Astrocyte (in vitro differentiated cells and primary cell): ENCODE data around the gene DENND4C. TPM values are rescaled to one million over a fixed set of nuclear protein-coding genes. Genes with fewer than 3 reads are reported as not detected.

Source experiments
- DNase-seq: peaks from one replicate; pipeline ENCODE4 v3.0.0-alpha.2; 2010; ENCODE audit warnings: low read depth
- FAIRE-seq: peaks from 2 replicates; lab custom pipeline; 2011; peaks lifted over from hg19 to GRCh38; lab: Jason Lieb, UNC
- H2AFZ ChIP-seq: 2 replicates; pipeline ENCODE4 v1.6.0; 2012; ENCODE audit warnings: low read depth, low read length, inconsistent platforms
- H3K27ac ChIP-seq: 2 replicates; pipeline ENCODE4 v1.5.1; 2011; ENCODE audit warnings: low read depth, low read length, inconsistent platforms
- H3K27me3 ChIP-seq: 2 replicates; pipeline ENCODE4 v1.6.0; 2011; ENCODE audit warnings: low read length, inconsistent platforms; ENCODE audit not compliant: insufficient read depth
- H3K36me3 ChIP-seq: 2 replicates; pipeline ENCODE4 v1.5.1; 2011; ENCODE audit warnings: low read length, inconsistent platforms; ENCODE audit not compliant: insufficient read depth
- H3K4me1 ChIP-seq: 2 replicates; pipeline ENCODE4 v1.5.1; 2011; ENCODE audit warnings: low read length, inconsistent platforms; ENCODE audit not compliant: insufficient read depth
- H3K4me2 ChIP-seq: 2 replicates; pipeline ENCODE4 v1.6.0; 2012; ENCODE audit warnings: low read length, inconsistent platforms
- H3K4me3 ChIP-seq: 2 replicates; pipeline ENCODE4 v1.5.1; 2011; ENCODE audit warnings: low read depth, mild to moderate bottlenecking, low read length, inconsistent platforms; ENCODE audit not compliant: insufficient read depth
- H3K79me2 ChIP-seq: 2 replicates; pipeline ENCODE4 v1.6.0; 2012; ENCODE audit warnings: mild to moderate bottlenecking, low read length, inconsistent platforms; ENCODE audit not compliant: insufficient read depth
- H3K9ac ChIP-seq: 2 replicates; pipeline ENCODE4 v1.6.0; 2012; ENCODE audit warnings: mild to moderate bottlenecking, low read length, inconsistent platforms
- H3K9me3 ChIP-seq: 2 replicates; pipeline ENCODE4 v1.5.1; 2012; ENCODE audit warnings: low read depth, mild to moderate bottlenecking, low read length, inconsistent platforms; ENCODE audit not compliant: insufficient read depth
- H4K20me1 ChIP-seq: 2 replicates; pipeline ENCODE4 v1.6.0; 2012; ENCODE audit warnings: low read length, inconsistent platforms; ENCODE audit not compliant: insufficient read depth
- H3K27ac Mint-ChIP-seq: one replicate; pipeline ENCODE4 v1.8.0; 2021; ENCODE audit warnings: mild to moderate bottlenecking, mixed read lengths; ENCODE audit not compliant: unreplicated experiment
- H3K27me3 Mint-ChIP-seq: one replicate; pipeline ENCODE4 v1.8.0; 2021; ENCODE audit warnings: low read depth, mixed read lengths; ENCODE audit not compliant: unreplicated experiment
- H3K36me3 Mint-ChIP-seq: one replicate; pipeline ENCODE4 v1.8.0; 2021; ENCODE audit warnings: low read depth, mixed read lengths; ENCODE audit not compliant: unreplicated experiment
- H3K4me1 Mint-ChIP-seq: one replicate; pipeline ENCODE4 v1.8.0; 2021; ENCODE audit warnings: low read depth, mixed read lengths; ENCODE audit not compliant: unreplicated experiment
- H3K4me3 Mint-ChIP-seq: one replicate; pipeline ENCODE4 v1.8.0; 2021; ENCODE audit warnings: mild to moderate bottlenecking, moderate library complexity, mixed read lengths; ENCODE audit not compliant: unreplicated experiment
- H3K9me3 Mint-ChIP-seq: one replicate; pipeline ENCODE4 v1.8.0; 2021; ENCODE audit warnings: mild to moderate bottlenecking, mixed read lengths; ENCODE audit not compliant: unreplicated experiment
- CTCF ChIP-seq: IDR thresholded peaks from 2 replicates; pipeline ENCODE4 v1.5.1; 2011; ENCODE audit warnings: low read depth, mild to moderate bottlenecking, inconsistent platforms, low read length, moderate library complexity; ENCODE audit not compliant: insufficient read depth
- EZH2 ChIP-seq: IDR thresholded peaks from 2 replicates; pipeline ENCODE4 v1.6.1; 2012; ENCODE audit warnings: mild to moderate bottlenecking, low read length, inconsistent platforms; ENCODE audit not compliant: insufficient read depth
- total RNA-seq: library from RNA; stranded (reverse); gene quantifications from 2 replicates; pipeline ENCODE4 v1.2.1, GENCODE V29; 2021

The DENND4C gene
- total RNA-seq, 1 donor from 2014 or later: 19.6 TPM

GRCh38 chr9:19342947-19343346 lies 112.5 kb downstream of the DENND4C start:
- TF ChIP-seq EZH2 (no peak), CTCF (no peak)
- Histone ChIP-seq H4K20me1 (no peaks in the 10 kb centered on the region), H3K27ac (no peak overlapping the region), H3K27me3 (no peaks in the 10 kb centered on the region), H3K79me2 (no peaks in the 10 kb centered on the region), H3K36me3 (peaks cover 18% of the 10 kb centered on the region), H3K9me3 (no peaks in the 10 kb centered on the region), H3K4me3 (no peak overlapping the region), H3K4me1 (no peaks in the 10 kb centered on the region), H3K4me2 (no peak overlapping the region), H3K9ac (no peak overlapping the region), H2AFZ (no peak overlapping the region)
- Mint-ChIP-seq H3K27me3 (no peaks in the 10 kb centered on the region), H3K4me1 (no peaks in the 10 kb centered on the region), H3K4me3 (no peak overlapping the region), H3K9me3 (no peaks in the 10 kb centered on the region), H3K27ac (no peak overlapping the region), H3K36me3 (peaks cover 1% of the 10 kb centered on the region)
- FAIRE-seq: no peak
- DNase-seq: no peak

- Mint-ChIP-seq H3K27ac (no peak overlapping the region), H3K36me3 (peaks cover 3% of the 10 kb centered on the region), H3K4me3 (no peak overlapping the region), H3K9me3 (no peaks in the 10 kb centered on the region), H3K4me1 (no peaks in the 10 kb centered on the region), H3K27me3 (no peaks in the 10 kb centered on the region)
- Histone ChIP-seq H3K4me1 (no peaks in the 10 kb centered on the region), H2AFZ (no peak overlapping the region), H3K4me2 (no peak overlapping the region), H3K79me2 (no peaks in the 10 kb centered on the region), H4K20me1 (no peaks in the 10 kb centered on the region), H3K27ac (no peak overlapping the region), H3K36me3 (peaks cover 23% of the 10 kb centered on the region), H3K9me3 (no peaks in the 10 kb centered on the region), H3K27me3 (no peaks in the 10 kb centered on the region), H3K4me3 (no peak overlapping the region), H3K9ac (no peak overlapping the region)
- no peak for TF ChIP-seq EZH2
- no peak for TF ChIP-seq CTCF
- DNase-seq: no peak
- peak; percentile 60 for FAIRE-seq
Observed at GRCh38 chr9:19358701-19359100, 128.2 kb downstream of the DENND4C start.

- Histone ChIP-seq H3K36me3 (peaks cover 10% of the 10 kb centered on the region), H4K20me1 (peaks cover under 1% of the 10 kb centered on the region), H3K9ac (no peak overlapping the region), H3K4me2 (no peak overlapping the region), H3K27ac (no peak overlapping the region), H3K4me3 (no peak overlapping the region), H3K9me3 (no peaks in the 10 kb centered on the region), H3K79me2 (no peaks in the 10 kb centered on the region), H3K4me1 (no peaks in the 10 kb centered on the region), H2AFZ (no peak overlapping the region), H3K27me3 (no peaks in the 10 kb centered on the region)
- Mint-ChIP-seq H3K4me1 (no peaks in the 10 kb centered on the region), H3K27ac (no peak overlapping the region), H3K9me3 (no peaks in the 10 kb centered on the region), H3K27me3 (no peaks in the 10 kb centered on the region), H3K36me3 (peaks cover 3% of the 10 kb centered on the region), H3K4me3 (no peak overlapping the region)
- DNase-seq (no peak), FAIRE-seq (no peak)
- TF ChIP-seq EZH2: no peak
- TF ChIP-seq CTCF: no peak
Observed at GRCh38 chr9:19369107-19369506, 138.6 kb downstream of the DENND4C start.
